HCT116 (cell line): ENCODE results near the gene DOCK7. TPM values are rescaled to one million over a fixed set of nuclear protein-coding genes. Genes with fewer than 3 reads are reported as not detected.

Experiments used
- ATAC-seq: fragments of 200-7000 bp; cut with Tn5 transposase; 2 replicates; pipeline ENCODE4 v1.9.1; 2020; ENCODE audit warnings: mild to moderate bottlenecking, moderate library complexity
- BruUV-seq: library from RNA; stranded (reverse); fragments of 400-500 nt; replicated peaks from 2 replicates; lab custom pipeline; 2021; lab: Mats Ljungman, UMichigan
- CTCF ChIA-PET: fragments of 300-600 bp; sonication (Branson Sonifier 250); formaldehyde crosslinking; loops from one replicate; lab custom pipeline; 2021; ENCODE audit warnings: antibody characterized with exemption; lab: Charles Lee
- POLR2A ChIA-PET: fragments of 300-600, 350-600 bp; sonication (Branson Sonifier 250); formaldehyde crosslinking; loops from one replicate; lab custom pipeline; 2021; ENCODE audit warnings: antibody characterized with exemption; lab: Charles Lee
- RAD21 ChIA-PET, 2 experiments: fragments of 300-600 bp; sonication (Branson Sonifier 250); formaldehyde crosslinking; loops; one replicate each; lab custom pipeline; 2023; ENCODE audit warnings: low total read pairs in 2 of 2; ENCODE audit not compliant: uncharacterized antibody in 2 of 2, unreplicated experiment in 2 of 2, low non-redundant PET in 1 of 2; lab: Charles Lee
- DNase-seq: peaks from one replicate; pipeline ENCODE4 v3.0.0-alpha.2; 2010; ENCODE audit warnings: low read depth, low spot score
- H2AFZ ChIP-seq: fragments of 200-600 bp; shearing (Covaris generic), sonication (generic); 2 replicates; pipeline ENCODE4 v1.6.1; 2017; ENCODE audit warnings: low read depth, mixed run types, mixed read lengths, antibody characterized with exemption, low read length; ENCODE audit not compliant: poor library complexity, severe bottlenecking
- H3K27ac ChIP-seq: 2 replicates; pipeline ENCODE4 v1.5.1; 2012; ENCODE audit warnings: low read depth, low read length
- H3K27me3 ChIP-seq: fragments of 200-600 bp; sonication (generic); 2 replicates; pipeline ENCODE4 v1.6.1; 2016; ENCODE audit warnings: mixed run types, low read length, mixed read lengths; ENCODE audit not compliant: insufficient read depth
- H3K36me3 ChIP-seq, 2 experiments: fragments of 200-500 bp in 1 of 2; fragments of 200-600 bp in 1 of 2; sonication (Bioruptor generic) in 1 of 2; sonication (generic) in 1 of 2; 2 replicates each; pipeline versions ENCODE4 v1.5.1 to v1.6.1; 2014 to 2016; ENCODE audit warnings: low read length in 2 of 2, inconsistent platforms in 1 of 2, mixed read lengths in 1 of 2, mixed run types in 1 of 2; ENCODE audit not compliant: insufficient read depth in 2 of 2, control insufficient read depth in 1 of 2
- H3K4me1 ChIP-seq, 2 experiments: fragments of 200-600 bp in 1 of 2; sonication (generic) in 1 of 2; 2 replicates each; pipeline versions ENCODE4 v1.5.1 to v1.6.1; 2012 to 2017; ENCODE audit warnings: low read length in 2 of 2, inconsistent platforms in 1 of 2, mild to moderate bottlenecking in 1 of 2, mixed read lengths in 1 of 2, mixed run types in 1 of 2, moderate library complexity in 1 of 2; ENCODE audit not compliant: insufficient read depth in 2 of 2, control insufficient read depth in 1 of 2
- H3K4me2 ChIP-seq: fragments of 200-600 bp; sonication (generic); 2 replicates; pipeline ENCODE4 v1.6.1; 2017; ENCODE audit warnings: mixed run types, low read length, mixed read lengths
- H3K4me3 ChIP-seq, 2 experiments: fragments of 200-600 bp in 1 of 2; sonication (generic) in 1 of 2; replicated peaks in 1 of 2; 2 replicates each; pipeline ENCODE4 v1.5.1; 2011 to 2016; ENCODE audit warnings: low read length in 2 of 2, control low read depth in 1 of 2, low read depth in 1 of 2, mild to moderate bottlenecking in 1 of 2, mixed read lengths in 1 of 2, mixed run types in 1 of 2
- H3K79me2 ChIP-seq: fragments of 200-600 bp; sonication (generic); 2 replicates; pipeline ENCODE4 v1.6.1; 2017; ENCODE audit warnings: mild to moderate bottlenecking, mixed run types, low read length, moderate library complexity, mixed read lengths; ENCODE audit not compliant: insufficient read depth
- H3K9ac ChIP-seq: fragments of 200-600 bp; sonication (generic); 2 replicates; pipeline ENCODE4 v1.6.1; 2016; ENCODE audit warnings: low read length, mixed read lengths
- H3K9me2 ChIP-seq: fragments of 200-600 bp; sonication (generic), shearing (Covaris generic); 2 replicates; pipeline ENCODE4 v1.6.1; 2017; ENCODE audit warnings: mixed run types, mild to moderate bottlenecking, moderate library complexity; ENCODE audit not compliant: insufficient read depth
- H3K9me3 ChIP-seq, 2 experiments: fragments of 200-500 bp in 1 of 2; fragments of 200-600 bp in 1 of 2; sonication (Bioruptor generic) in 1 of 2; sonication (generic) in 1 of 2; 2 replicates each; pipeline ENCODE4 v1.6.1; 2014 to 2017; ENCODE audit warnings: low read length in 2 of 2, mixed read lengths in 2 of 2, inconsistent platforms in 1 of 2, low read depth in 1 of 2, mild to moderate bottlenecking in 1 of 2, mixed run types in 1 of 2, moderate library complexity in 1 of 2; ENCODE audit not compliant: control insufficient read depth in 1 of 2, insufficient read depth in 1 of 2
- H4K20me1 ChIP-seq: fragments of 200-600 bp; sonication (generic), shearing (Covaris generic); 2 replicates; pipeline ENCODE4 v1.6.1; 2017; ENCODE audit warnings: mixed run types, mild to moderate bottlenecking, moderate library complexity; ENCODE audit not compliant: insufficient read depth
- EGR1 ChIP-seq: IDR thresholded peaks from 2 replicates; pipeline ENCODE4 v1.6.1; 2012; ENCODE audit warnings: low read depth
- EZH2phosphoT487 ChIP-seq: fragments of 200-600 bp; IDR thresholded peaks from 2 replicates; pipeline ENCODE4 v1.6.1; 2018; ENCODE audit warnings: antibody characterized with exemption, borderline replicate concordance
- JUND ChIP-seq: IDR thresholded peaks from 2 replicates; pipeline ENCODE4 v1.6.1; 2012
- SP1 ChIP-seq: IDR thresholded peaks from 2 replicates; pipeline ENCODE4 v1.6.1; 2012; ENCODE audit warnings: low read depth
- ZFX ChIP-seq: fragments of 450-650 bp; IDR thresholded peaks from 2 replicates; pipeline ENCODE4 v1.6.1; 2017
- ZNF274 ChIP-seq: fragments of 200-500 bp; sonication (Bioruptor generic); IDR thresholded peaks from 2 replicates; pipeline ENCODE4 v1.6.1; 2014; ENCODE audit warnings: mild to moderate bottlenecking, low read depth, low read length, inconsistent platforms
- intact Hi-C: fragments of 100-400 bp; cut with micrococcal nuclease; formaldehyde crosslinking; loops from 2 replicates; pipeline ENCODE4 v1.10.0; 2022
- total RNA-seq: library from RNA; stranded (reverse); gene quantifications from one replicate; pipeline ENCODE4 v1.2.1, GENCODE V29; 2021; ENCODE audit not compliant: unreplicated experiment
- TF ChIP-seq, protein P1 (sequence below): IDR thresholded peaks from 2 replicates; pipeline ENCODE4 v1.6.1; 2012; ENCODE audit warnings: low read depth

Gene DOCK7
- total RNA-seq, 1 experiment from 2014 or later, result 49.0 TPM

DNA sequence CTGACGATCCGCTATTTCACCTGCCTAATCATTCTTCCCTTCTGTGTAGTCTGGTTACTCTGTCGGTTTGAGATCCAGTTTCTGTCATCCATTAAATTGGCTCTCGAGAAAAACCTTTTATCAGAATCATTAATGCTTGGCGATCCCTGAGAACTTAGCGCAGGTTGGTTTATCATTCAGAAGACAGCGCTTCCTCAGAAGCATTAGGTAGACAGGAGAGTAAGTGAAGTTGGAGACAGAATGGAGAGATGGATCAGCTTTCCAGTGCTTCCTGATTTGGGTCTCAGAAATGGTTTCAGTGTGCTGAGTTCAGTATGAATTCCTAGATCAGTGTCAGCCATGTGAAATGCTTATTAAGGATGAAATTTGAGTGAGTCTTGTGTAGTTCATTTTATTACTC is 250.0 kb downstream of the DOCK7 start:
- peaks cover 18% of the 10 kb centered on the region; the same call in 1 of the 2 replicates for H4K20me1 ChIP-seq
- DNase-seq, result no peak
- RAD21 ChIA-PET, result no interaction called here
- ATAC-seq, result no peak
- H2AFZ ChIP-seq, result no peak overlapping the region
- TF ChIP-seq EZH2phosphoT487 (no peak), JUND (no peak), ZNF274 (no peak)
- peak overlapping the region; percentile 93 to 98 for H3K4me3 ChIP-seq
- no peaks in the 10 kb centered on the region for H3K9me3 ChIP-seq
- H3K27me3 ChIP-seq, result no peaks in the 10 kb centered on the region
- POLR2A ChIA-PET, result no interaction called here
- peaks cover 13 to 23% of the 10 kb centered on the region in 2 experiments for H3K36me3 ChIP-seq
- peaks cover 71% of the 10 kb centered on the region for H3K79me2 ChIP-seq
- peak overlapping the region; percentile 99 for H3K9ac ChIP-seq
- intact Hi-C loops, result no loop called here
- no peaks in the 10 kb centered on the region for H3K9me2 ChIP-seq
- no TSS peak for BruUV-seq
- peak overlapping the region; percentile 98; the same call in 1 of the 2 replicates for H3K27ac ChIP-seq
- CTCF ChIA-PET, result no interaction called here
- H3K4me1 ChIP-seq, result peaks cover 6 to 21% of the 10 kb centered on the region in 2 experiments; a peak in 3 of 4 replicates
- H3K4me2 ChIP-seq, result peak overlapping the region; percentile 80

DNA sequence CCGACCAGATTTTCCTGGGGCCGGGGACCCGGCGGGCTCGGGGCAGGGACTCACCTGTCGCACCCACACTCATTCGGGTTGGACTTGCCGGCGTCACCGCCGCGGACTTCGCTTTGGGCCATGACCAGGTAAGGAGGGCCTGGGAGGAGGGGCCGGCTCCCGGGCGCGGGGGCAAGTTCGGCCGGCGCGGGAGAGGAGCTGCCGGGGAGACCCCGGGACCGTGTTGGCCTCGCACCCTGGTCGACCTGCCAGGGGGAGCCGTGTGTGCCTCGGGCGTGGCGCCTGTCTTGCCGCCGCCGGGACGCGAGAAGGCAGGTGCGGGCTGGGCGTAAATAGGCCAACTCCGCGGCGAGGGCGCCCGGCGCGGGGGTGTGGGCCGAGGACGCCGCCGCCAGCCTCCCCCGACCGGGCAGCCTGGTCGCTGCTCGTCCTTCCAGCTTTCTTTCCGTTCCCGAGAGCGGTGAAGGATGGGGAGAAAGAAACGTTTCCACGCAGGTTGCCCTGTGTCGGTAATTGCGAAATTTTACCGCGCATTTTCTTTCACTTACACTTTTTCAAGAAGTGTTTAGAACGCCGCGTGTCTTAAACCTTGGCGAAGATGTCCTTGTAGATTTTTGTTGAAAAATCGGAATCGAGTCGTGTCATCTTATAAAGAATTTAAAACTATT is 250.8 kb downstream of the DOCK7 start:
- peaks cover 6 to 21% of the 10 kb centered on the region in 2 experiments; a peak in 3 of 4 replicates for H3K4me1 ChIP-seq
- H3K27ac ChIP-seq, result peak overlapping the region; percentile 98
- peak overlapping the region; percentile 80 for H3K4me2 ChIP-seq
- DNase-seq (no peak), ATAC-seq (no peak)
- BruUV-seq, result no TSS peak
- peak overlapping the region; percentile 99 for H3K9ac ChIP-seq
- H3K9me2 ChIP-seq, result no peaks in the 10 kb centered on the region
- peak overlapping the region; percentile 93 to 98 for H3K4me3 ChIP-seq
- peaks cover 64% of the 10 kb centered on the region for H3K79me2 ChIP-seq
- RAD21 ChIA-PET, result no interaction called here
- H3K36me3 ChIP-seq, result peaks cover 7 to 20% of the 10 kb centered on the region in 2 experiments
- H3K27me3 ChIP-seq, result no peaks in the 10 kb centered on the region
- no peak overlapping the region for H2AFZ ChIP-seq
- H4K20me1 ChIP-seq, result peaks cover 18% of the 10 kb centered on the region; the same call in 1 of the 2 replicates
- no peaks in the 10 kb centered on the region for H3K9me3 ChIP-seq
- POLR2A ChIA-PET, result no interaction called here
- TF ChIP-seq SP1 (no peak), ZFX (peak; percentile 84), EGR1 (0 out of 2 replicates have a peak, but pooled peaks have one; percentile 7)
- TF ChIP-seq, protein P1, sequence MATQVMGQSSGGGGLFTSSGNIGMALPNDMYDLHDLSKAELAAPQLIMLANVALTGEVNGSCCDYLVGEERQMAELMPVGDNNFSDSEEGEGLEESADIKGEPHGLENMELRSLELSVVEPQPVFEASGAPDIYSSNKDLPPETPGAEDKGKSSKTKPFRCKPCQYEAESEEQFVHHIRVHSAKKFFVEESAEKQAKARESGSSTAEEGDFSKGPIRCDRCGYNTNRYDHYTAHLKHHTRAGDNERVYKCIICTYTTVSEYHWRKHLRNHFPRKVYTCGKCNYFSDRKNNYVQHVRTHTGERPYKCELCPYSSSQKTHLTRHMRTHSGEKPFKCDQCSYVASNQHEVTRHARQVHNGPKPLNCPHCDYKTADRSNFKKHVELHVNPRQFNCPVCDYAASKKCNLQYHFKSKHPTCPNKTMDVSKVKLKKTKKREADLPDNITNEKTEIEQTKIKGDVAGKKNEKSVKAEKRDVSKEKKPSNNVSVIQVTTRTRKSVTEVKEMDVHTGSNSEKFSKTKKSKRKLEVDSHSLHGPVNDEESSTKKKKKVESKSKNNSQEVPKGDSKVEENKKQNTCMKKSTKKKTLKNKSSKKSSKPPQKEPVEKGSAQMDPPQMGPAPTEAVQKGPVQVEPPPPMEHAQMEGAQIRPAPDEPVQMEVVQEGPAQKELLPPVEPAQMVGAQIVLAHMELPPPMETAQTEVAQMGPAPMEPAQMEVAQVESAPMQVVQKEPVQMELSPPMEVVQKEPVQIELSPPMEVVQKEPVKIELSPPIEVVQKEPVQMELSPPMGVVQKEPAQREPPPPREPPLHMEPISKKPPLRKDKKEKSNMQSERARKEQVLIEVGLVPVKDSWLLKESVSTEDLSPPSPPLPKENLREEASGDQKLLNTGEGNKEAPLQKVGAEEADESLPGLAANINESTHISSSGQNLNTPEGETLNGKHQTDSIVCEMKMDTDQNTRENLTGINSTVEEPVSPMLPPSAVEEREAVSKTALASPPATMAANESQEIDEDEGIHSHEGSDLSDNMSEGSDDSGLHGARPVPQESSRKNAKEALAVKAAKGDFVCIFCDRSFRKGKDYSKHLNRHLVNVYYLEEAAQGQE, result no peak
- TF ChIP-seq, all 23 proteins: peak for 2
- intact Hi-C loops, result loop anchor here (1.0 to 2.0 kb wide), 2 partner anchors 251 to 309 kb away; partner anchors contain the start of gene DOCK7
- CTCF ChIA-PET, result no interaction called here
